Activated CD8-positive, alpha-beta memory T cell treated with anti-CD3 and anti-CD28 coated beads for 36 hours (primary cell): Measurements from ENCODE around the gene CDKAL1. TPM values are rescaled to one million over a fixed set of nuclear protein-coding genes. Genes with fewer than 3 reads are reported as not detected.

ENCODE experiments used
- CTCF ChIA-PET: fragments of 350-600 bp; sonication (Branson Sonifier 250); formaldehyde crosslinking; loops from one replicate; lab custom pipeline; 2021; ENCODE audit warnings: antibody characterized with exemption; lab: Charles Lee
- POLR2A ChIA-PET: fragments of 350-600 bp; sonication (Branson Sonifier 250); formaldehyde crosslinking; loops from one replicate; lab custom pipeline; 2021; ENCODE audit warnings: antibody characterized with exemption; lab: Charles Lee
- total RNA-seq, 2 experiments: library from RNA; stranded (reverse); gene quantifications; one replicate each; pipeline ENCODE4 v1.2.3, GENCODE V29; 2021

The CDKAL1 gene
- total RNA-seq, 2 experiments from 2014 or later, result 26.2 to 27.5 TPM

DNA sequence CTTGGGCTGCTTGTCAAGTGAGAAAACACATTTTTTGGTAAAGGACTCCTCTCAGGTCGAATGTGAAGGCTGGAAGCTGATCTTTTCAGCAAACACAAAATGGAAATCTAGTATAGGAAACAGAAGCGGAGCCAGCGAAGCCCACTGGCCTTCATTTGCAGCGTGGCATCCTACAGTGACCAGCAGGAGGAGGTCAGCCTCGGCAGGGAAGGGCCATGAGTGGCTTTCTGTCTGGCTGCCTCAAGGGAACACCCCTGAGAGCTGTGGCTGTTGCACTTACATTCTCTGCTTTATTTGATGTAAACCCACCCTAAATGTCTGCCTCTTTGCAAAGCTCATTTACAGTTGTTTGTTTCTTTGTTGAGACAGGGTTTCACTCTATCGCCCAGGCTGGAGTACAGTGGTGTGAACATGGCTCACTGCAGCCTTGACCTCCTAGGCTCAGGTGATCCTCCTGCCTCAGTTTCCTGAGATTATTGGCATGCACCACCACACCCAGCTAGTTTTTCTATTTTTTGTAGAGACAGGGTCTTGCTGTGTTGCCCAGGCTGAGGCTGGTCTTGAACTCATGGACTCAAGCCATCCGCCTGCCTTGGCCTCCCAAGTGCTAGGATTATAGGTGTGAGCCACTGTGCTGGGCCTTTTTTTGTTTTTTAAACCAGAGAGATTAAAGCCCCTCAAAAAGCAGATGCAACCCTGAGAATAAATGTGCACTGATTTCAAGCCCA is 737.3 kb downstream of the CDKAL1 start:
- POLR2A ChIA-PET, result no interaction called here
- CTCF ChIA-PET, result no interaction called here

DNA sequence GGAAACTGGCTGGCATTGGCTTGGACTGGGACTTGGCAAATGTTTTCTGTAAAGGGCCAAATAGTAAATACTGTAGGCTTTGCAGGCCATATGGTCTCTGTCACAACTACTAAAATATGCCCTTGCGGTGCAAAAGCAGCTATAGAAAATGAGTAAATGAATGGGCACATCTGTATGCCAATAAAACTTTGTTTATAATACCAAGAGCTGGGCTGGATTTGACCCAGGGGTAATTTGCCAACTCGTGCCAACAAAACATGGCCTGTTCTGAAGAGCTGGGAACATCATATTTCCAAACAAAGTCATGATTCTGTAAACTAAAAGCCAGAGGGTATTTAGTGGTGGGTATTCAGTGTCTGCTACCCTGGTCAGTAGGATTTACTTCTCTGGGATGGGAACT is 739.2 kb downstream of the CDKAL1 start:
- CTCF ChIA-PET, result no interaction called here
- POLR2A ChIA-PET, result no interaction called here

DNA sequence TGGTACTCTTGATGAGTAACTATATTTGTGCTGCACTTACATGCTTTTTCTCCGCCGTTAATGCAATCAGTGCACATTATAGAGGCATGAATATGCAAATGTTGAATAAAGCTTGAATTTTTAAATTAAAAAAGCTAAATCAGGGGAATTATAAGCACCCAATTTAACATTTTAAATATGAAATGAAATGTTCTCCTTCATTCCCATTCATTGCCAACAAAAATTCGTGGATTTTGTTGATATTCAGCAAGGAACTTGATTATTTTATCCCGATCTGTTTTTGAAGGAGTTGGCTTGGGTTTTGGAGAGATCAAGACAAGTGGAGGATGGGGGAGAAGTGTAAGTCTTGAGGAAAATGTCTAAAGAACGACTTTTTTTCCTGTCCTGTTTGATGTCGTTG is 740.6 kb downstream of the CDKAL1 start:
- CTCF ChIA-PET, result no interaction called here
- POLR2A ChIA-PET, result no interaction called here

DNA sequence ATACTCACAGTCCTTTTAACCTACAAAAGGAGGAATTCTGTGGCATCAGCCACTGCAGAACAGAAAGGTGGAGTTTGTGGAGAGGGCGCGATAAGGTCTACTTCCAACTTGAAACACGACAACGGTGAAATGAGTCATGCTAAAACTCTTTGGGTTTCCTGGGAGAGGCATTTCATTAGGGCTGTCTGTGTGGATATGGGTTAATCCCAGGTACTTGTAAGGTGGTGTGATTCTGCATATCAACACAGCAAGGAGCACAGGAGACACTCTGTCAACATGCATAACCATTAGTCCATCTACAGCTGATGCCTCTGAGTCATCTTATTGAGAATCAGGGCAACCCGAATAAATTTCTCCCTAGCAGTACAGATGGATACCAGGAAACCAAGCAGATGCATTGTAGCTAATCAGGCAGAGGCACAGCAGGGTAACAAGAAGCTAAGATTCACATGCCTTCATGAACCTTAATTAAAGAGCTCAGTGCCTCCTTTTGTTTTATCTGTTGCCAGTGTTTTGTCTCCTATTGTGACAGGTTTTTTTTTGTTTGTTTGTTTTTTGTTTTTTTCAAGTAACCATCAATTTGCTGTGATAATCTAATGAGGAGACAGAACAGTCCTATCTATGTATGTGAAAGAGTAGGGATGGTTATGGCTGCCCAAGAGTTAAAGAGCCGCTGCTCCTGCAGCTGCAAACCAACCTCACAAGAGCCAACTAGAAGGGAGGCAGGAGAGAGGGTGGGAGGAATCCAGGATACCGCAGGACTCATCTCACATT is 743.5 kb downstream of the CDKAL1 start:
- ChIA-PET CTCF (no interaction called here), POLR2A (interaction anchor here (0.6 kb wide), 1 partner anchor 24 kb away, joined by 3 read pairs; no protein-coding TSS in a partner anchor)

DNA sequence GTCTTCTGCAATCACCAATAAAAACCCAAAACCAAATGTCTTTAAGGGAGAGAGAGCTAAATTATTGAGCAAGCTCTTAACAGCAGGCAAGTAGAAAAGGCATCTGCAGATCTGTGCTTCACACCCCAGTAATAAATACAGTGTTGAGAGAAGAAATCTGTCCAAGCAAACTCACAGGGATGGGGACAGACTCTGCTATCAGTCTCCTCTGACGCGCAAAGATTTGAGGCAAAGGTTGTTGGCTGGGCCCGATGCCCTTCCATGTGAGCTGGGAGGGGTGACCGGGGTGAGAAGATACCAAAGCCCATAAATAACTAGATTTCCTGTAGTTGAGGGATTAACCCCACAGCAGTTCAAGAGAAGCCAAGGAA is 744.1 kb downstream of the CDKAL1 start:
- CTCF ChIA-PET, result no interaction called here
- POLR2A ChIA-PET, result interaction anchor here (0.6 kb wide), 1 partner anchor 24 kb away, joined by 3 read pairs; no protein-coding TSS in a partner anchor

DNA sequence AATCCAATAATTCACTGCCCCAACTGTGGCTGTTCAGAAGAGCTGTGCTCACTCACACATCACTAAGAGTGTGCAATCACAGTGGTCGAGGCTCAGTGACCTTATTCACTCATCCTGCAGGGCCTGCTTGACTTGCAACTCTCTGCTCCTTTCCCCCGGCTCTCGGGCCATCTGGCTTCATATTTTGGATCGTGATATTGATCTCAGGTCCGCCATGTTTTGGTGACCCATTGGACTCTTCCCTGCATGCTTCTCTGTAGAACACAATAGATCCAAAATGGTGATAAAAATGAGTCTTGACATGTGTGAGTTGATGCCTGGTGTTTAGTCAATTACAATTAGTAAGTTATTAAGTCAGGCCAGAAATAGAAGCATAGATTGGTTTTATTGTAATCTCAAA is 745.4 kb downstream of the CDKAL1 start:
- CTCF ChIA-PET, result no interaction called here
- POLR2A ChIA-PET, result no interaction called here

DNA sequence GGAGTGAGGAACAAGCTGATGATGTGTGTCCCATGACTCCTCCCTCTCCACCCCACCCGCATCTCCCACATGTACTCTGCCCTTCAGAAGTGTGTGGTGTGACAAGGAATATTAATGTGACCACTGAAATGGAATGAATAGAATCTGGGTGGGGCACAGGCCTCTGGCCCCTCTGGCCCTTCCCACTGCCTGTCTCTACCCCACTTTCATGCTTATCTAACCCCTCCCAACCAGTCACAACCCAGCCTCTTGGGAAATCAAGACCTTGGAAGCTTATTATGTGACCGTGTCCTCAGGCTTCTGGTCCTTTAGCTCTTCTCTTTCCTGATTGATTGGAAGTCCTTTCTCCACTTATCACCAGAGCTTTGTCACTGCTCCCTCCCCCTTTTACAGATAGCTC is 747.1 kb downstream of the CDKAL1 start:
- POLR2A ChIA-PET, result no interaction called here
- CTCF ChIA-PET, result no interaction called here

Other genes starting within 250 kb of the CDKAL1 start
- 10 to 100 TPM; 29.7 to 30.4 TPM for gene E2F3, start 132.6 kb upstream of the CDKAL1 start, total RNA-seq